Lower leg skin (tissue), 3 donors: ENCODE data around the gene GBE1.

Source experiments
- POLR2A ChIP-seq, 2 donors: fragments of 450-650 bp; IDR thresholded peaks; one replicate each; pipeline ENCODE4 v1.6.1; 2016 to 2017; ENCODE audit warnings: antibody characterized with exemption in 2 of 2, mild to moderate bottlenecking in 1 of 2, moderate library complexity in 1 of 2
- TF ChIP-seq, protein P1 (sequence below), 3 donors: fragments of 450-650 bp; IDR thresholded peaks; one replicate each; pipeline ENCODE4 v1.5.1; 2016; ENCODE audit warnings: antibody characterized with exemption in 3 of 3, mild to moderate bottlenecking in 3 of 3, moderate library complexity in 2 of 3

DNA sequence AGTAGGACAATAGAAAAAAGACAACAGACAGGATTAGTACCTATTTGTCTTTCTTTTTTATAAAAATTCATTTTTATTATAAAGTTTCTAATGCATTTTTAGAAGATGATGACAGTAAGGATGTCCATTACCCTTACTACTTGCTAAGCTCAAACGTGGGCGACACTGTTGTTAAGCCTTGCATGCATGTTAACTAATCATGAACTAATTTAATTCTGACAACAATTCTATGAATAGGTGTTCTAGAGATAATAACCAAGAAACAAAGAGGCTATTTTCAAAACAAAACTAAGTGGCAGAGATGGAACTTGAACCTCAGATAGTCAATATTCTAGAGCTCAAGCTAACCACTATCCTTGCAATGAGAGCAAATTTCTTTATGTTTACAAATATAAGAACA, 247.9 kb downstream of the GBE1 start:
- no peak for TF ChIP-seq POLR2A (IDR thresholded peaks at IDR 0.05)
- TF ChIP-seq, protein P1, sequence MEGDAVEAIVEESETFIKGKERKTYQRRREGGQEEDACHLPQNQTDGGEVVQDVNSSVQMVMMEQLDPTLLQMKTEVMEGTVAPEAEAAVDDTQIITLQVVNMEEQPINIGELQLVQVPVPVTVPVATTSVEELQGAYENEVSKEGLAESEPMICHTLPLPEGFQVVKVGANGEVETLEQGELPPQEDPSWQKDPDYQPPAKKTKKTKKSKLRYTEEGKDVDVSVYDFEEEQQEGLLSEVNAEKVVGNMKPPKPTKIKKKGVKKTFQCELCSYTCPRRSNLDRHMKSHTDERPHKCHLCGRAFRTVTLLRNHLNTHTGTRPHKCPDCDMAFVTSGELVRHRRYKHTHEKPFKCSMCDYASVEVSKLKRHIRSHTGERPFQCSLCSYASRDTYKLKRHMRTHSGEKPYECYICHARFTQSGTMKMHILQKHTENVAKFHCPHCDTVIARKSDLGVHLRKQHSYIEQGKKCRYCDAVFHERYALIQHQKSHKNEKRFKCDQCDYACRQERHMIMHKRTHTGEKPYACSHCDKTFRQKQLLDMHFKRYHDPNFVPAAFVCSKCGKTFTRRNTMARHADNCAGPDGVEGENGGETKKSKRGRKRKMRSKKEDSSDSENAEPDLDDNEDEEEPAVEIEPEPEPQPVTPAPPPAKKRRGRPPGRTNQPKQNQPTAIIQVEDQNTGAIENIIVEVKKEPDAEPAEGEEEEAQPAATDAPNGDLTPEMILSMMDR (IDR thresholded peaks at IDR 0.05) = no peak
